ENCODE results near the gene PDE1A. TPM values are rescaled to one million over a fixed set of nuclear protein-coding genes. Genes with fewer than 3 reads are reported as not detected.

PDE1A gene
- total and polyA plus RNA-seq, 12 donors = 4.0 to 17.4 (median 5.8) TPM

GRCh38 chr2:182179176-182179575 is 247.7 kb downstream of the PDE1A start:
- intact Hi-C loops (cut with DNase I) = no loop called here
- DNase-seq = no peak
- no peaks in the 10 kb centered on the region for H3K27me3 ChIP-seq
- no peak overlapping the region for H3K27ac ChIP-seq
- TF ChIP-seq CTCF (IDR thresholded peaks at IDR 0.05) (no peak), POLR2A (IDR thresholded peaks at IDR 0.05) (no peak)
- peaks cover 0 to 2% (median 0%) of the 10 kb centered on the region in 3 donors for H3K9me3 ChIP-seq (replicated peaks in 1 of 3)
- H3K4me1 ChIP-seq (replicated peaks in 1 of 2) = no peaks in the 10 kb centered on the region
- H3K4me3 ChIP-seq = no peak overlapping the region
- no peaks in the 10 kb centered on the region for H3K36me3 ChIP-seq (replicated peaks in 1 of 2)

GRCh38 chr2:182173944-182174622 is 252.8 kb downstream of the PDE1A start:
- Histone ChIP-seq H3K27ac (no peak overlapping the region), H3K4me3 (no peak overlapping the region), H3K27me3 (no peaks in the 10 kb centered on the region), H3K36me3 (replicated peaks in 1 of 2) (no peaks in the 10 kb centered on the region), H3K4me1 (replicated peaks in 1 of 2) (no peaks in the 10 kb centered on the region), H3K9me3 (replicated peaks in 1 of 3) (no peaks in the 10 kb centered on the region)
- WGBS, 4 donors = 53 to 58% (median 55%) methylated on average over 5 of the region's 5 CpGs
- intact Hi-C loops (cut with DNase I) = no loop called here
- TF ChIP-seq POLR2A (IDR thresholded peaks at IDR 0.05) (no peak), CTCF (IDR thresholded peaks at IDR 0.05) (no peak)
- no peak for DNase-seq

- H3K9me3 ChIP-seq (replicated peaks in 1 of 3) = no peaks in the 10 kb centered on the region
- no peaks in the 10 kb centered on the region for H3K27me3 ChIP-seq
- no peak overlapping the region for H3K4me3 ChIP-seq
- intact Hi-C loops (cut with DNase I) = no loop called here
- no peak for DNase-seq
- H3K36me3 ChIP-seq (replicated peaks in 1 of 2) = no peaks in the 10 kb centered on the region
- TF ChIP-seq CTCF (IDR thresholded peaks at IDR 0.05) = no peak
- TF ChIP-seq POLR2A (IDR thresholded peaks at IDR 0.05) = no peak
- WGBS, 4 donors = 80 to 88% (median 82%) methylated on average over 3 of the region's 3 CpGs
- H3K27ac ChIP-seq = no peak overlapping the region
- no peaks in the 10 kb centered on the region for H3K4me1 ChIP-seq (replicated peaks in 1 of 2)
These were observed 256.5 kb downstream of the PDE1A start for GRCh38 chr2:182170341-182170740.

GRCh38 chr2:182167882-182168281 is 259.0 kb downstream of the PDE1A start:
- intact Hi-C loops (cut with DNase I) = no loop called here
- no peaks in the 10 kb centered on the region for H3K36me3 ChIP-seq (replicated peaks in 1 of 2)
- H3K27ac ChIP-seq = no peak overlapping the region
- no peaks in the 10 kb centered on the region for H3K9me3 ChIP-seq (replicated peaks in 1 of 3)
- 56 to 71% (median 67%) methylated on average over 4 of the region's 4 CpGs for WGBS, 4 donors
- no peak overlapping the region for H3K4me3 ChIP-seq
- TF ChIP-seq CTCF (IDR thresholded peaks at IDR 0.05) = no peak
- TF ChIP-seq POLR2A (IDR thresholded peaks at IDR 0.05) = no peak
- H3K4me1 ChIP-seq (replicated peaks in 1 of 2) = no peaks in the 10 kb centered on the region
- no peaks in the 10 kb centered on the region for H3K27me3 ChIP-seq
- DNase-seq = no peak

All from adrenal gland (tissue), 12 donors.